Activated CD4-positive, alpha-beta memory T cell treated with anti-CD3 and anti-CD28 coated beads for 36 hours (primary cell): ENCODE data around the gene EEFSEC. TPM values are rescaled to one million over a fixed set of nuclear protein-coding genes. Genes with fewer than 3 reads are reported as not detected.

ENCODE experiments used
- CTCF ChIA-PET: fragments of 350-600 bp; sonication (Branson Sonifier 250); formaldehyde crosslinking; loops from one replicate; lab custom pipeline; 2021; ENCODE audit warnings: antibody characterized with exemption, inconsistent platforms; lab: Charles Lee
- POLR2A ChIA-PET: fragments of 350-600 bp; sonication (Branson Sonifier 250); formaldehyde crosslinking; loops from one replicate; lab custom pipeline; 2021; ENCODE audit warnings: antibody characterized with exemption; lab: Charles Lee
- DNase-seq: peaks from one replicate; pipeline ENCODE4 v3.0.0-alpha.2; 2020
- H3K27ac Mint-ChIP-seq: one replicate; pipeline ENCODE4 v1.8.0; 2021; ENCODE audit warnings: mixed read lengths
- H3K27me3 Mint-ChIP-seq: one replicate; pipeline ENCODE4 v1.8.0; 2021; ENCODE audit warnings: mixed read lengths
- H3K36me3 Mint-ChIP-seq: one replicate; pipeline ENCODE4 v1.8.0; 2021; ENCODE audit warnings: mixed read lengths
- H3K4me1 Mint-ChIP-seq: one replicate; pipeline ENCODE4 v1.8.0; 2021; ENCODE audit warnings: low read depth, mixed read lengths
- H3K4me3 Mint-ChIP-seq: one replicate; pipeline ENCODE4 v1.8.0; 2021; ENCODE audit warnings: mild to moderate bottlenecking, mixed read lengths
- H3K9me3 Mint-ChIP-seq: one replicate; pipeline ENCODE4 v1.8.0; 2021; ENCODE audit warnings: mixed read lengths
- intact Hi-C: fragments of 100-400 bp; cut with micrococcal nuclease; formaldehyde crosslinking; loops from one replicate; pipeline ENCODE4 v1.15.1; 2023
- total RNA-seq, 2 experiments: library from RNA; stranded (reverse); gene quantifications; one replicate each; pipeline ENCODE4 v1.2.3, GENCODE V29; 2021

EEFSEC gene
- total RNA-seq, 2 experiments from 2014 or later, result 16.1 to 17.2 TPM

- Mint-ChIP-seq H3K4me3 (no peak overlapping the region), H3K27me3 (no peaks in the 10 kb centered on the region), H3K27ac (no peak overlapping the region), H3K36me3 (no peaks in the 10 kb centered on the region), H3K9me3 (no peaks in the 10 kb centered on the region), H3K4me1 (peaks cover 31% of the 10 kb centered on the region)
- POLR2A ChIA-PET, result no interaction called here
- DNase-seq, result no peak
- intact Hi-C loops, result loop anchor here (5.0 kb wide), 1 partner anchor 223 kb away; no protein-coding TSS in a partner anchor
- CTCF ChIA-PET, result interaction anchor here (1.1 to 2.7 kb wide), 4 partner anchors 78 to 226 kb away, joined by 3 to 25 read pairs (median 3); no protein-coding TSS in a partner anchor
These were observed 167.5 kb downstream of the EEFSEC start for GRCh38 chr3:128320551-128321340.

- Mint-ChIP-seq H3K4me1 (peaks cover 30% of the 10 kb centered on the region), H3K27ac (no peak overlapping the region), H3K36me3 (no peaks in the 10 kb centered on the region), H3K27me3 (no peaks in the 10 kb centered on the region), H3K4me3 (no peak overlapping the region), H3K9me3 (no peaks in the 10 kb centered on the region)
- POLR2A ChIA-PET, result no interaction called here
- CTCF ChIA-PET, result interaction anchor here (0.7 to 2.7 kb wide), 11 partner anchors 8 to 225 kb away, joined by 3 to 25 read pairs (median 3); no protein-coding TSS in a partner anchor
- intact Hi-C loops, result loop anchor here (5.0 kb wide), 1 partner anchor 224 kb away; no protein-coding TSS in a partner anchor
- DNase-seq, result no peak
These were observed 168.1 kb downstream of the EEFSEC start for GRCh38 chr3:128321418-128321817.

- no peaks in the 10 kb centered on the region for H3K9me3 Mint-ChIP-seq
- intact Hi-C loops, result loop anchor here (1.0 to 5.0 kb wide), 2 partner anchors 95 to 225 kb away; no protein-coding TSS in a partner anchor
- ChIA-PET CTCF (interaction anchor here (0.7 to 2.7 kb wide), 13 partner anchors 8 to 226 kb away, joined by 3 to 25 read pairs (median 3); no protein-coding TSS in a partner anchor), POLR2A (no interaction called here)
- peaks cover 27% of the 10 kb centered on the region for H3K4me1 Mint-ChIP-seq
- no peaks in the 10 kb centered on the region for H3K27me3 Mint-ChIP-seq
- H3K4me3 Mint-ChIP-seq, result no peak overlapping the region
- H3K36me3 Mint-ChIP-seq, result no peaks in the 10 kb centered on the region
- no peak overlapping the region for H3K27ac Mint-ChIP-seq
- peak; percentile 70 for DNase-seq
These were observed 169.0 kb downstream of the EEFSEC start for GRCh38 chr3:128322030-128323022.

- ChIA-PET CTCF (interaction anchor here (1.5 to 2.7 kb wide), 2 partner anchors 15 to 227 kb away, joined by 6 to 25 read pairs; no protein-coding TSS in a partner anchor), POLR2A (no interaction called here)
- H3K4me3 Mint-ChIP-seq, result no peak overlapping the region
- H3K4me1 Mint-ChIP-seq, result peaks cover 17% of the 10 kb centered on the region
- no peak overlapping the region for H3K27ac Mint-ChIP-seq
- H3K27me3 Mint-ChIP-seq, result no peaks in the 10 kb centered on the region
- intact Hi-C loops, result loop anchor here (5.0 kb wide), 1 partner anchor 226 kb away; no protein-coding TSS in a partner anchor
- no peak for DNase-seq
- H3K9me3 Mint-ChIP-seq, result no peaks in the 10 kb centered on the region
- H3K36me3 Mint-ChIP-seq, result no peaks in the 10 kb centered on the region
These were observed 170.2 kb downstream of the EEFSEC start for GRCh38 chr3:128323206-128324081.

GRCh38 chr3:128324911-128325592 is 171.8 kb downstream of the EEFSEC start:
- Mint-ChIP-seq H3K9me3 (no peaks in the 10 kb centered on the region), H3K36me3 (no peaks in the 10 kb centered on the region), H3K27me3 (no peaks in the 10 kb centered on the region), H3K4me1 (peaks cover 17% of the 10 kb centered on the region), H3K27ac (no peak overlapping the region), H3K4me3 (no peak overlapping the region)
- ChIA-PET CTCF (no interaction called here), POLR2A (no interaction called here)
- intact Hi-C loops, result loop anchor here (5.0 kb wide), 1 partner anchor 228 kb away; no protein-coding TSS in a partner anchor
- no peak for DNase-seq

- CTCF ChIA-PET, result no interaction called here
These were observed 173.0 kb downstream of the EEFSEC start for GRCh38 chr3:128326051-128326823.

GRCh38 chr3:128327606-128328031 is 174.3 kb downstream of the EEFSEC start:
- ChIA-PET POLR2A (no interaction called here), CTCF (no interaction called here)
- Mint-ChIP-seq H3K27me3 (no peaks in the 10 kb centered on the region), H3K9me3 (no peaks in the 10 kb centered on the region), H3K4me1 (peaks cover 12% of the 10 kb centered on the region), H3K27ac (no peak overlapping the region), H3K36me3 (no peaks in the 10 kb centered on the region), H3K4me3 (no peak overlapping the region)
- intact Hi-C loops, result no loop called here
- no peak for DNase-seq

More at GRCh38 chr3:128326051-128326823, 173.0 kb downstream of the EEFSEC start:
- Mint-ChIP-seq H3K4me3 (no peak overlapping the region), H3K4me1 (peaks cover 14% of the 10 kb centered on the region), H3K36me3 (no peaks in the 10 kb centered on the region), H3K27ac (no peak overlapping the region), H3K9me3 (no peaks in the 10 kb centered on the region), H3K27me3 (no peaks in the 10 kb centered on the region)
- intact Hi-C loops, result no loop called here
- POLR2A ChIA-PET, result no interaction called here
- no peak for DNase-seq

- DNase-seq, result no peak
- intact Hi-C loops, result no loop called here
- Mint-ChIP-seq H3K4me3 (no peak overlapping the region), H3K36me3 (no peaks in the 10 kb centered on the region), H3K27ac (no peak overlapping the region), H3K4me1 (peaks cover 12% of the 10 kb centered on the region), H3K9me3 (no peaks in the 10 kb centered on the region), H3K27me3 (no peaks in the 10 kb centered on the region)
- ChIA-PET CTCF (no interaction called here), POLR2A (no interaction called here)
These were observed 175.5 kb downstream of the EEFSEC start for GRCh38 chr3:128328546-128329458.

- H3K27ac Mint-ChIP-seq, result no peak overlapping the region
- H3K9me3 Mint-ChIP-seq, result no peaks in the 10 kb centered on the region
- intact Hi-C loops, result no loop called here
- DNase-seq, result no peak
- POLR2A ChIA-PET, result no interaction called here
- H3K27me3 Mint-ChIP-seq, result no peaks in the 10 kb centered on the region
- peaks cover 12% of the 10 kb centered on the region for H3K4me1 Mint-ChIP-seq
- no peaks in the 10 kb centered on the region for H3K36me3 Mint-ChIP-seq
- H3K4me3 Mint-ChIP-seq, result no peak overlapping the region
- CTCF ChIA-PET, result interaction anchor here (0.8 kb wide), 1 partner anchor 8 kb away, joined by 3 read pairs; no protein-coding TSS in a partner anchor
These were observed 176.4 kb downstream of the EEFSEC start for GRCh38 chr3:128329491-128330213.
